H1 (cell line): ENCODE measurements around the gene EPSTI1. TPM values are rescaled to one million over a fixed set of nuclear protein-coding genes. Genes with fewer than 3 reads are reported as not detected.

ENCODE experiments used
- CTCF ChIA-PET: fragments of 300-600 bp; sonication (Branson Sonifier 250); formaldehyde crosslinking; loops from one replicate; lab custom pipeline; 2021; ENCODE audit not compliant: partially characterized antibody; lab: Charles Lee
- POLR2A ChIA-PET: fragments of 300-600 bp; sonication (Branson Sonifier 250); formaldehyde crosslinking; loops from one replicate; lab custom pipeline; 2021; ENCODE audit warnings: inconsistent platforms; ENCODE audit not compliant: partially characterized antibody; lab: Charles Lee
- DNase-seq, 2 experiments: peaks; one replicate each; pipeline versions ENCODE4 v3.0.0 to v3.0.0-alpha.2; 2010 to 2022; ENCODE audit warnings: low spot score in 2 of 2, low read depth in 1 of 2, mixed read lengths in 1 of 2
- FAIRE-seq: peaks from 2 replicates; lab custom pipeline; 2011; peaks lifted over from hg19 to GRCh38; lab: Jason Lieb, UNC
- H2AFZ ChIP-seq: 2 replicates; pipeline ENCODE4 v1.8.1; 2012; ENCODE audit warnings: low read length, inconsistent platforms
- H2AK5ac ChIP-seq: 2 replicates; pipeline ENCODE4 v1.6.1; 2013; ENCODE audit warnings: low read depth, low read length
- H2BK120ac ChIP-seq: replicated peaks from 2 replicates; pipeline ENCODE3; 2013; ENCODE audit warnings: low read depth, low read length, inconsistent platforms
- H2BK12ac ChIP-seq: 2 replicates; pipeline ENCODE4 v1.6.1; 2013; ENCODE audit warnings: low read depth, low read length
- H2BK15ac ChIP-seq: 2 replicates; pipeline ENCODE4 v1.6.1; 2013; ENCODE audit warnings: low read length
- H2BK20ac ChIP-seq: 2 replicates; pipeline ENCODE4 v1.6.1; 2013; ENCODE audit warnings: low read length
- H2BK5ac ChIP-seq: 2 replicates; pipeline ENCODE4 v1.6.1; 2013; ENCODE audit warnings: low read depth, low read length
- H3K14ac ChIP-seq: 2 replicates; pipeline ENCODE4 v1.6.1; 2013; ENCODE audit warnings: inconsistent platforms; ENCODE audit not compliant: insufficient read length
- H3K18ac ChIP-seq: 2 replicates; pipeline ENCODE4 v1.6.1; 2013; ENCODE audit warnings: low read length; ENCODE audit errors: extremely low read depth
- H3K23ac ChIP-seq: 2 replicates; pipeline ENCODE4 v1.6.1; 2013; ENCODE audit warnings: inconsistent platforms; ENCODE audit not compliant: insufficient read length
- H3K23me2 ChIP-seq: 2 replicates; pipeline ENCODE4 v1.6.1; 2013; ENCODE audit warnings: low read depth, low read length
- H3K27ac ChIP-seq: 2 replicates; pipeline ENCODE4 v1.6.1; 2011; ENCODE audit warnings: low read depth, low read length, inconsistent platforms
- H3K27me3 ChIP-seq, 4 experiments: replicated peaks in 1 of 4; 1 replicate in 1 of 4; 2 replicates in 3 of 4; pipeline versions ENCODE4 v1.6.1 to v1.8.1; 2011 to 2013; ENCODE audit warnings: low read length in 3 of 4, mild to moderate bottlenecking in 3 of 4, inconsistent platforms in 2 of 4, mixed read lengths in 2 of 4, moderate library complexity in 1 of 4; ENCODE audit not compliant: control insufficient read depth in 3 of 4, insufficient read depth in 3 of 4; ENCODE audit errors: extremely low read depth in 1 of 4
- H3K36me3 ChIP-seq, 4 experiments: 2 replicates each; pipeline versions ENCODE4 v1.6.1 to v1.8.1; 2011 to 2013; ENCODE audit warnings: mild to moderate bottlenecking in 4 of 4, low read length in 3 of 4, moderate library complexity in 2 of 4, control low read depth in 1 of 4, inconsistent platforms in 1 of 4; ENCODE audit not compliant: insufficient read depth in 4 of 4, control insufficient read depth in 2 of 4
- H3K4ac ChIP-seq: replicated peaks from 2 replicates; pipeline ENCODE3; 2013; ENCODE audit warnings: low read length, low read depth, mixed read lengths, inconsistent platforms; ENCODE audit not compliant: insufficient read length
- H3K4me1 ChIP-seq, 4 experiments: replicated peaks in 1 of 4; 1 replicate in 1 of 4; 2 replicates in 3 of 4; pipeline versions ENCODE4 v1.6.1 to v1.8.1; 2011 to 2013; ENCODE audit warnings: low read length in 3 of 4, inconsistent platforms in 2 of 4, mixed read lengths in 1 of 4; ENCODE audit not compliant: insufficient read depth in 4 of 4, control insufficient read depth in 3 of 4
- H3K4me2 ChIP-seq, 2 experiments: 2 replicates each; pipeline versions ENCODE4 v1.6.1 to v1.8.1; 2011 to 2013; ENCODE audit warnings: low read depth in 2 of 2, low read length in 2 of 2, control low read depth in 1 of 2, inconsistent platforms in 1 of 2, mild to moderate bottlenecking in 1 of 2; ENCODE audit not compliant: insufficient read depth in 1 of 2
- H3K4me3 ChIP-seq, 4 experiments: fragments of 200-600, 300-600 bp in 1 of 4; sonication (generic), shearing (Covaris generic), sonication (Bioruptor Twin) in 1 of 4; 2 replicates each; pipeline versions ENCODE4 v1.5.1 to v1.8.1; 2011 to 2016; ENCODE audit warnings: low read length in 4 of 4, low read depth in 3 of 4, control low read depth in 2 of 4, inconsistent platforms in 2 of 4, mild to moderate bottlenecking in 2 of 4, mixed read lengths in 1 of 4, moderate library complexity in 1 of 4; ENCODE audit not compliant: insufficient read depth in 2 of 4; ENCODE audit errors: extremely low read depth in 1 of 4
- H3K56ac ChIP-seq: replicated peaks from 2 replicates; pipeline ENCODE3; 2013; ENCODE audit warnings: low read depth, mild to moderate bottlenecking, mixed read lengths, low read length, inconsistent platforms; ENCODE audit not compliant: insufficient read length
- H3K79me1 ChIP-seq: 2 replicates; pipeline ENCODE4 v1.6.1; 2013; ENCODE audit warnings: low read depth, low read length, control low read depth
- H3K79me2 ChIP-seq, 2 experiments: 2 replicates each; pipeline versions ENCODE4 v1.6.1 to v1.8.1; 2012 to 2013; ENCODE audit warnings: low read length in 2 of 2, mild to moderate bottlenecking in 2 of 2, inconsistent platforms in 1 of 2; ENCODE audit not compliant: insufficient read depth in 2 of 2, control insufficient read depth in 1 of 2
- H3K9ac ChIP-seq, 4 experiments: replicated peaks in 1 of 4; 1 replicate in 1 of 4; 2 replicates in 3 of 4; pipeline versions ENCODE4 v1.6.1 to v1.8.1; 2011 to 2013; ENCODE audit warnings: low read depth in 3 of 4, low read length in 3 of 4, control low read depth in 2 of 4, mild to moderate bottlenecking in 2 of 4, moderate library complexity in 2 of 4, inconsistent platforms in 1 of 4; ENCODE audit errors: extremely low read depth in 1 of 4
- H3K9me3 ChIP-seq, 2 experiments: 2 replicates each; pipeline versions ENCODE4 v1.6.1 to v1.8.1; 2012 to 2013; ENCODE audit warnings: mild to moderate bottlenecking in 2 of 2, moderate library complexity in 2 of 2, control low read depth in 1 of 2, inconsistent platforms in 1 of 2, low read depth in 1 of 2, low read length in 1 of 2, mixed read lengths in 1 of 2; ENCODE audit not compliant: insufficient read depth in 2 of 2
- H4K20me1 ChIP-seq, 2 experiments: replicated peaks in 1 of 2; 2 replicates each; pipeline versions ENCODE3 to v1.8.1; 2011 to 2013; ENCODE audit warnings: inconsistent platforms in 2 of 2, low read length in 2 of 2, mild to moderate bottlenecking in 1 of 2; ENCODE audit not compliant: insufficient read depth in 2 of 2, control insufficient read depth in 1 of 2
- H4K5ac ChIP-seq: 2 replicates; pipeline ENCODE4 v1.6.1; 2013; ENCODE audit warnings: low read length, low read depth, mixed read lengths, inconsistent platforms; ENCODE audit not compliant: insufficient read length
- H4K8ac ChIP-seq: 2 replicates; pipeline ENCODE4 v1.8.0; 2013; ENCODE audit warnings: mild to moderate bottlenecking, moderate library complexity, low read length, inconsistent platforms; ENCODE audit not compliant: insufficient read depth; ENCODE audit errors: extremely low read depth
- H4K91ac ChIP-seq: replicated peaks from 2 replicates; pipeline ENCODE3; 2013; ENCODE audit warnings: low read length, mixed read lengths, inconsistent platforms; ENCODE audit not compliant: insufficient read length
- BRCA1 ChIP-seq: IDR thresholded peaks from 2 replicates; pipeline ENCODE4 v1.6.1; 2012; ENCODE audit warnings: low read depth, low read length, improper control_type of control experiment
- CBX8 ChIP-seq: fragments of 300-800, 300-1000 bp; sonication (generic); IDR thresholded peaks from 2 replicates; pipeline ENCODE4 v1.7.1; 2016; ENCODE audit warnings: low read depth, low read length, borderline replicate concordance
- FOSL1 ChIP-seq: IDR thresholded peaks from 2 replicates; pipeline ENCODE4 v1.6.1; 2011; ENCODE audit warnings: mild to moderate bottlenecking, low read depth, low read length, moderate library complexity; ENCODE audit not compliant: insufficient read depth
- KDM1A ChIP-seq: fragments of 200-600, 300-600 bp; sonication (generic); IDR thresholded peaks from 2 replicates; pipeline ENCODE4 v1.7.1; 2016; ENCODE audit warnings: mild to moderate bottlenecking, low read length, borderline replicate concordance
- RFX5 ChIP-seq: IDR thresholded peaks from 2 replicates; pipeline ENCODE4 v1.6.1; 2011; ENCODE audit warnings: low read depth, low read length, improper control_type of control experiment, borderline replicate concordance
- TBP ChIP-seq: IDR thresholded peaks from 2 replicates; pipeline ENCODE4 v1.6.1; 2011; ENCODE audit warnings: low read depth, low read length, improper control_type of control experiment
- WGBS, 2 experiments: shearing (Covaris generic) in 1 of 2; methylation state at CpG; one replicate each; pipeline versions ENCODE4 v1.1.6 to v1.1.7; 2013 to 2015; ENCODE audit warnings: low lambda C conversion rate in 2 of 2, mixed read lengths in 2 of 2, inconsistent platforms in 1 of 2, low coverage in 1 of 2, missing lambda C conversion rate in 1 of 2; ENCODE audit not compliant: insufficient replicate concordance in 2 of 2, insufficient coverage in 1 of 2, insufficient read length in 1 of 2; ENCODE audit errors: extremely low coverage in 1 of 2, missing lambda C conversion rate in 1 of 2; 5-methylcytosine and 5-hydroxymethylcytosine counted together
- polyA plus RNA-seq, 7 experiments: library from polyadenylated mRNA; depleted of rRNA in 3 of 7; stranded (reverse) in 5 of 7; unstranded in 2 of 7; fragments of >200 nt in 5 of 7; fragments of 200-250 nt in 2 of 7; gene quantifications; 1 replicate in 5 of 7; 2 replicates in 1 of 7; 4 replicates in 1 of 7; pipeline versions ENCODE4 v1.2.1 to v1.2.3, GENCODE V29; 2011 to 2013; ENCODE audit warnings: missing spikeins in 2 of 7, mixed read lengths in 2 of 7
- total RNA-seq: library from RNA; stranded (reverse); fragmentation: NEBNext Ultra II Directional; extraction: Animal tissue kit (Norgen Biotek cat#: 25700); gene quantifications from 2 replicates; pipeline ENCODE4 v1.2.1, GENCODE V29; 2021

Gene EPSTI1
- total and polyA plus RNA-seq, 2 of the 8 experiments (the other 6 are each of a cell fraction or from before 2014, with no cell fraction given): 0.23 to 0.37 TPM

DNA sequence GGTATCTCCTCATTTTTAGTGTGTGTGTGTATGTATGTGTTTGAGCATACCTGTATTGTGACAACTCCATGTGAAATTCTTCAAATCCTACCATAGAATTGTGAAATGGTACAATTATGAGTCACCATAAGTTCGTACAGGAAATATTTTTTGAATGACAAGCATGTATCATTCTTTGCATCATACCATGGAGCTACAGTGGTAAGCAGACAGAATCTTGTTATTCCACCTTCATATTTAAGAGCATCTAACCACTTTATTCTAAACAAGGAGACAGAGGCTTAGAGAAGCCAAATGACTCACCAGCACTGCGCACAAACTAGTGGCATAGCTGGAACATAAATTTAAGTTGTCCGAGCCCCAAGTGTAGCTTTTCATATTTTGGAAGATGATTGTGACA, 4.5 kb upstream of the EPSTI1 start:
- H2BK120ac ChIP-seq: no peak overlapping the region
- H3K4me2 ChIP-seq: no peak overlapping the region
- no peak overlapping the region for H2BK12ac ChIP-seq
- no peak overlapping the region for H2AK5ac ChIP-seq
- no peak overlapping the region for H3K9ac ChIP-seq
- H3K4me3 ChIP-seq: no peak overlapping the region
- H3K9me3 ChIP-seq: no peaks in the 10 kb centered on the region
- DNase-seq: no peak
- H3K4me1 ChIP-seq: peaks cover 0 to 5% (median 0%) of the 10 kb centered on the region in 4 experiments; a peak in 2 of 7 replicates
- H2BK20ac ChIP-seq: no peak overlapping the region
- H4K8ac ChIP-seq: no peak overlapping the region
- no peak overlapping the region for H3K4ac ChIP-seq
- no peak overlapping the region for H3K14ac ChIP-seq
- no peak overlapping the region for H2BK5ac ChIP-seq
- no peak overlapping the region for H4K91ac ChIP-seq
- H3K79me2 ChIP-seq: no peaks in the 10 kb centered on the region
- no peak overlapping the region for H3K27ac ChIP-seq
- TF ChIP-seq BRCA1: no peak
- no peak for TF ChIP-seq KDM1A
- no peak for TF ChIP-seq RFX5
- TF ChIP-seq TBP: no peak
- no peak for TF ChIP-seq CBX8
- no peak for TF ChIP-seq FOSL1
- TF ChIP-seq, all 59 proteins: peak for 0
- Histone ChIP-seq H2AFZ (no peak overlapping the region), H3K27me3 (peaks cover 0 to 11% (median 8%) of the 10 kb centered on the region in 4 experiments; a peak in 6 of 7 replicates), H4K20me1 (no peaks in the 10 kb centered on the region), H3K23me2 (peaks cover under 1% of the 10 kb centered on the region; the same call in 1 of the 2 replicates), H3K36me3 (no peaks in the 10 kb centered on the region), H4K5ac (no peak overlapping the region), H2BK15ac (no peak overlapping the region), H3K56ac (no peak overlapping the region), H3K23ac (no peak overlapping the region), H3K79me1 (no peaks in the 10 kb centered on the region), H3K18ac (no peak overlapping the region)
- ChIA-PET CTCF (no interaction called here), POLR2A (no interaction called here)
- WGBS, 2 experiments: 91% methylated on average over 3 of the region's 3 CpGs; no CpG with 5 or more reads in 1 of the 2 experiments
- no peak for FAIRE-seq
